SJSA1 (cell line): ENCODE results near the gene RHOJ. TPM values are rescaled to one million over a fixed set of nuclear protein-coding genes. Genes with fewer than 3 reads are reported as not detected.

Source experiments
- DNase-seq, 2 experiments: peaks; one replicate each; pipeline ENCODE4 v3.0.0-alpha.2; 2015 to 2020; ENCODE audit warnings: low spot score in 2 of 2, low read depth in 1 of 2
- H3K27ac ChIP-seq: fragments of 250-450 bp; sonication (Bioruptor Pico); 2 replicates; pipeline ENCODE4 v1.5.1; 2020; ENCODE audit warnings: mild to moderate bottlenecking, moderate library complexity
- H3K27me3 ChIP-seq: fragments of 250-450 bp; sonication (Bioruptor Pico); replicated peaks from 2 replicates; pipeline ENCODE4 v1.5.1; 2020; ENCODE audit warnings: mild to moderate bottlenecking, moderate library complexity
- H3K36me3 ChIP-seq: fragments of 250-450 bp; sonication (Bioruptor Pico); 2 replicates; pipeline ENCODE4 v1.5.1; 2020; ENCODE audit warnings: mild to moderate bottlenecking
- H3K4me1 ChIP-seq: fragments of 250-450 bp; sonication (Bioruptor Pico); replicated peaks from 2 replicates; pipeline ENCODE4 v1.6.1; 2021; ENCODE audit warnings: mild to moderate bottlenecking
- H3K4me3 ChIP-seq: fragments of 250-450 bp; sonication (Bioruptor Pico); 2 replicates; pipeline ENCODE4 v1.5.1; 2020; ENCODE audit warnings: mild to moderate bottlenecking
- H3K9me3 ChIP-seq: fragments of 250-450 bp; sonication (Bioruptor Pico); replicated peaks from 2 replicates; pipeline ENCODE4 v1.5.1; 2020; ENCODE audit warnings: mild to moderate bottlenecking
- total RNA-seq: library from RNA; depleted of rRNA; stranded (reverse); fragments of >200 nt; shearing (Covaris generic); gene quantifications from 2 replicates; pipeline ENCODE4 v1.2.3, GENCODE V29; 2014

RHOJ gene
- total RNA-seq, 1 experiment from 2014 or later = 0.32 TPM

DNA sequence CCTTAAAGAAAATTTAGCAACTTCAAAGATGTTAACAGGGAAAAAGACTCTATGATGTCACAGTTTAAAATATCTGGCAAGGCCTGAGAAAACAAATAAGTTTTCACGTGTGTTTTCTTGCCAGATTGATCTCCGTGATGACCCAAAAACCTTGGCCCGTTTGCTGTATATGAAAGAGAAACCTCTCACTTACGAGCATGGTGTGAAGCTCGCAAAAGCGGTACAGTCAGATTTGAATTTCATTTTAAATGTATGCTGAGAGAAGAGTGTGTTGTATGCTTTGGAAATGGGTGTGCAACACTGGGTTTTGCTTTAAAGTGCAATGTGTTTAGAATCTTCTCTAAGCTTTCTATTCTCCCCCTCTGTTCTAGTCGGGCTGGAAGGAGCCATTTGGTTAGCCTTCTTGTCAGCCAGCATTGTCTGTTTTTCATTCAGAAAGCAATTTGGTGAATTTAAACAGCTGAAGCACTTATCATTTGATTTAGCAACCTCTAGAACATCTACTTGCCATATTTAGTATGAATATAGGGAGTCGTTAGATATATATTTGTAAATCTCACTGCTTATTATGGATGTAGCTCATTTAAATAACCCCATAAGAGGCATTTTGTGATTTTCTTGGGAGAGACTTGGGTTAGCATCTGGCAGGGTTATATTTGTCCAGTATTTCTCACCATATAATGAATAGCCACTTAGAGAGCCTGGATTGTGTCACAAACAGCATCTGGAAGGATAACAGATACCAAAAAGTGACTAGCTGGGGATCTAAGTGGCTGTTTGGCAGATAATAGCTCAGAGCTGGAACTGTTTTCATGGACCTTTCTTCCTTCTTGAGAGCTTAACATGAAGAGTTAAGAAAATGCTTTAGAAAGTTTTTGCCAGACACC is 79.0 kb downstream of the RHOJ start:
- Histone ChIP-seq H3K27ac (no peak overlapping the region), H3K4me3 (no peak overlapping the region), H3K9me3 (no peaks in the 10 kb centered on the region), H3K4me1 (no peaks in the 10 kb centered on the region), H3K27me3 (no peaks in the 10 kb centered on the region), H3K36me3 (no peaks in the 10 kb centered on the region)
- no peak for DNase-seq

DNA sequence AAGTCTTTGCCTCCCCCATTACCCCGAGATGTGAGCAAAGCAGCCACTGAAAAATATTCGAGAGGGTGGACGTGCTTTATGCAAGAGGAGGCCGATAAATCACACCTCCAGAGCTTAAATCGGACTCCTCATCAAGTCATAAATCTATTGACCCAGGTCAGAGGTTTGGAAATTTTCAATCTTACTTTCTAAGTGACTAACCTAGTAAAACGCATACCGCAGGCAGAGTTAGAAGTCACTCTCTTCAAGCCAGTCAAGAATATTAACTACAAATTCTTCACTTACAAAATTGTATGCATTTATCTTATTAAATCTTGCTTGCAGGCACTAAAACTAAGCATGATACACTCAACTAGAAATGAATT is 79.6 kb downstream of the RHOJ start:
- no peak overlapping the region for H3K4me3 ChIP-seq
- H3K9me3 ChIP-seq = no peaks in the 10 kb centered on the region
- H3K4me1 ChIP-seq = no peaks in the 10 kb centered on the region
- no peaks in the 10 kb centered on the region for H3K36me3 ChIP-seq
- H3K27ac ChIP-seq = no peak overlapping the region
- no peak for DNase-seq
- no peaks in the 10 kb centered on the region for H3K27me3 ChIP-seq

DNA sequence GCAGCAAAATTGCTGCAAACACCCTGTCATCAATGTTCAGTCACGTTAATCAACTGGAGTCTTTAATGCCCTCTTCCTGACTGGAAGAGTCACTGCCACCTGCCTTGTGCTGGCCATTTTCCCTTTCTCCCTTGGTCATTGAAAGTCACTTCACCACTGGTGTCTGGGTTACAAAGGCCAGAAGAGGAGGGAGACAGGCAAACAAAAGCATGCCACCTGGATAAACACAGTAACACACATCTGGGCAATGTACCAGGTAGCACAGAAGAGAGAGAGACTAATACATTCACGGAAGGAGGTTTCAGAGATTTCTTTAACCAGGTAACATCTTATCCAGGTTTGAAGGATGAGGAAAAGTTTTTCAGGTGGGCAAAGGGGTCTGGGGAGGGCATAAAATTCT is 81.8 kb downstream of the RHOJ start:
- no peaks in the 10 kb centered on the region for H3K36me3 ChIP-seq
- H3K27me3 ChIP-seq = no peaks in the 10 kb centered on the region
- H3K9me3 ChIP-seq = no peaks in the 10 kb centered on the region
- no peak overlapping the region for H3K27ac ChIP-seq
- no peak for DNase-seq
- no peak overlapping the region for H3K4me3 ChIP-seq
- H3K4me1 ChIP-seq = no peaks in the 10 kb centered on the region

GRCh38 chr14:63287666-63288483 is 83.6 kb downstream of the RHOJ start:
- no peak overlapping the region for H3K27ac ChIP-seq
- no peaks in the 10 kb centered on the region for H3K9me3 ChIP-seq
- DNase-seq = no peak
- H3K4me1 ChIP-seq = no peaks in the 10 kb centered on the region
- no peaks in the 10 kb centered on the region for H3K36me3 ChIP-seq
- no peak overlapping the region for H3K4me3 ChIP-seq
- no peaks in the 10 kb centered on the region for H3K27me3 ChIP-seq

DNA sequence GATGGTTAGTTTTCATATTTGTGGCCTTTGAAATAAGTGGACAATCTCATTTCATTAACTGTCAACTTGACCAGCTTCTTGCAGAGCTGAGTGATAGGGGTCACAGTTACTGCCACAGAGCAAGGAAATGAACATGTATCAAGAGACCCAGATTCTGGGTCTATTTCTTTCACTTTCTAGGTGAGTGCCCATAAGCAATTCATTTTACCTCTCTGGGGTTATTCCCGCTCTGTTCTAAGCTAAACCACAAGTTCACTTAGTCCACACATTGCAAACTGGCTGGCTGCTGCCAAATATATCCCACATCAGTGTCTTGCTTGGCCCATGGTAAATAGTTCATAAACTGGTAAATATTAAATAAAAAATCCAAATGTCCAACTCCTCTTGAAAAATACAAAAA is 84.6 kb downstream of the RHOJ start:
- H3K36me3 ChIP-seq = no peaks in the 10 kb centered on the region
- H3K4me1 ChIP-seq = no peaks in the 10 kb centered on the region
- H3K4me3 ChIP-seq = no peak overlapping the region
- no peaks in the 10 kb centered on the region for H3K27me3 ChIP-seq
- H3K9me3 ChIP-seq = no peaks in the 10 kb centered on the region
- no peak overlapping the region for H3K27ac ChIP-seq
- DNase-seq = no peak

GRCh38 chr14:63290741-63291430 is 86.6 kb downstream of the RHOJ start:
- DNase-seq = no peak
- Histone ChIP-seq H3K9me3 (no peaks in the 10 kb centered on the region), H3K27me3 (no peaks in the 10 kb centered on the region), H3K36me3 (no peaks in the 10 kb centered on the region), H3K27ac (no peak overlapping the region), H3K4me1 (no peaks in the 10 kb centered on the region), H3K4me3 (no peak overlapping the region)

GRCh38 chr14:63292805-63293204 is 88.6 kb downstream of the RHOJ start:
- no peaks in the 10 kb centered on the region for H3K9me3 ChIP-seq
- DNase-seq = no peak
- no peaks in the 10 kb centered on the region for H3K27me3 ChIP-seq
- no peaks in the 10 kb centered on the region for H3K36me3 ChIP-seq
- no peak overlapping the region for H3K4me3 ChIP-seq
- H3K27ac ChIP-seq = no peak overlapping the region
- H3K4me1 ChIP-seq = no peaks in the 10 kb centered on the region

DNA sequence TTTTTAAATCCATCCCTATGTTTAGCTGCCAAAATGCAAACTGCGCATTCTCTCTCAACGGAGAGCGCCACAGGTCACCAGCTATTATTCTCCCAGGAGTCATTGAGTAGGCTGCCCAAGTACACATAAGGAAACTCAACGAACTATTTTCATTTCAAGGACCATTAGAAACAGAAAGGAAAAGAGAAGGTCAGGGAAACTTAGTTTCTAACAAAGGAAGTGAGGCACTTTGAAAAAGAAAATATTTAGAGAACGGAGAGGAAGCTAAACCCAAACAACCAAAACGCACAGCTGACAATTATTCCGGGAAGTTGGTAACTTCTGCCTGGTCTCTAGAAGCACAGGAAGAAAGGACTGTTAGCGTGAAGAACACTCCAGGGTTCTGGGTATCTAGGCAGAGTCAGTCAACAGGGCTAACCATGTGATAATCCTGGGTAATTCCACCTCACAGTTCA is 91.0 kb downstream of the RHOJ start:
- H3K4me1 ChIP-seq = no peaks in the 10 kb centered on the region
- no peak overlapping the region for H3K27ac ChIP-seq
- H3K9me3 ChIP-seq = no peaks in the 10 kb centered on the region
- no peaks in the 10 kb centered on the region for H3K36me3 ChIP-seq
- no peak overlapping the region for H3K4me3 ChIP-seq
- H3K27me3 ChIP-seq = no peaks in the 10 kb centered on the region
- DNase-seq = no peak

- DNase-seq = no peak
- Histone ChIP-seq H3K4me1 (no peaks in the 10 kb centered on the region), H3K4me3 (no peak overlapping the region), H3K9me3 (no peaks in the 10 kb centered on the region), H3K27ac (no peak overlapping the region), H3K36me3 (no peaks in the 10 kb centered on the region), H3K27me3 (no peaks in the 10 kb centered on the region)
These were observed 91.9 kb downstream of the RHOJ start for GRCh38 chr14:63296060-63296563.

DNA sequence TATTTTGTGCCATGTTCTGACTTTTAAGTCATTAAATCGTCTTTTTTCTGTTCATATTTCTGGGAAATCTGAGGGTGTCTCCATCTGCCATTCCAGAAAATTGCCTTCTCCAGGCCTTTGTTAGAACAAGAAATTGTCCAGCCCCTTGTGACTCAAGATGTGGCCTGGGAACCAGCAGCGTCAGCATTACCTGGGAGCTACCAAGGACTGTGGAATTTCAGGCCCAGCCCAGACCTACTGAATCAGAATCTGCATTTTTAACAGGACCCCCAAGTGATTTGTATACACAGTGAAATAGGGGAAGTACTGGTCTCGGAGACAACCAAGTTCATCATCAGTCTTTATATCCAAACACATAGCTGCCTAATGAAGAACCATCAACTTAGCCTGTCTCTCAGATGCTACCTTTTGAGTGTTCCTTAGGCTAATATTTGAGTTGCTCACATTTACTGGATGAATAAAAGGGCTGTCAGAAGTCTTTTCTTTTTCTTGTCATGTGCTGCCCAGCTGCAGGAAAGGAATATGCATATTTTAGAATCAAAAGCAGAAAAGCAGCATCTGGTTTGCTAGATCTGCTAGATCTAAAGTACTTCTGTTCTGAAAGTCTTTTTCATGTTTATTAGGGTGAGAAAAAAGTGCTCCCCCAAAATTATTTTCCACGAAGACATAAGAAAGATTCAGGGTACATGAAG is 93.3 kb downstream of the RHOJ start:
- H3K4me3 ChIP-seq = no peak overlapping the region
- no peaks in the 10 kb centered on the region for H3K9me3 ChIP-seq
- H3K27ac ChIP-seq = no peak overlapping the region
- no peaks in the 10 kb centered on the region for H3K27me3 ChIP-seq
- no peaks in the 10 kb centered on the region for H3K4me1 ChIP-seq
- no peak for DNase-seq
- H3K36me3 ChIP-seq = no peaks in the 10 kb centered on the region

DNA sequence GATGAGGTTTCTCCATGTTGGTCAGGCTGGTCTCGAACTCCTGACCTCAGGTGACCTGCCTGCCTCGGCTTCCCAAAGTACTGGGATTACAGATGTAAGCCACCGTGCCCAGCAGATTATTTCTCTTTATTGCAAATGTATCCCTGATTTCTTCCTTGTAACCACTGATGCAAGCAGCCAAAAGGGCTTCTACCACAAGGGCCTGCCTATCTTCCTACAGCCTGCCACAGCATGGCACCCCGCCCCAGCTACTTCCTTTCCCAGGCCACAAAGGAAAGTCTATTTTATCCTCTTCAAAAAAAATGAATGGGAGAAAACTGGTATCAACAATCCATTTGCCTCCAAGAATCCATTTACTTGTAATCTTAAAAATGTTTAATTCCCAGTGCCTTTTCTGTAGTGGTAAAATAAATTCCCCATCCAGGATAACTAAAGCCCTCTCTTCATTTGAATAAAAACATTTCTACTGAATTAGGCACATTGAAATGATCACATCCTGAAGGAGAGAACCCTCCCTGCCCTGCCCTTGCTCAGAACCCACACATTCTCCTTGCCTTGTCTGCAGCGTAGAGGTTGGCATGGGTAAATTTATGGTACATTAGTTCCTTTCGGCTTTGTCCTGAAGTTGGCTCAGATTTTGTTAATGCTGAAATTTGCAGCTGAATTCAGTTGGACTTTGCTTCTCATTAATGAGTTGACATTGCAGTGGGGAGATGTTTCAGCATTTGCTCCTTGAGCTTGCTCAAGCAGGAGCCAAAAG is 95.3 kb downstream of the RHOJ start:
- no peaks in the 10 kb centered on the region for H3K36me3 ChIP-seq
- no peaks in the 10 kb centered on the region for H3K27me3 ChIP-seq

DNA sequence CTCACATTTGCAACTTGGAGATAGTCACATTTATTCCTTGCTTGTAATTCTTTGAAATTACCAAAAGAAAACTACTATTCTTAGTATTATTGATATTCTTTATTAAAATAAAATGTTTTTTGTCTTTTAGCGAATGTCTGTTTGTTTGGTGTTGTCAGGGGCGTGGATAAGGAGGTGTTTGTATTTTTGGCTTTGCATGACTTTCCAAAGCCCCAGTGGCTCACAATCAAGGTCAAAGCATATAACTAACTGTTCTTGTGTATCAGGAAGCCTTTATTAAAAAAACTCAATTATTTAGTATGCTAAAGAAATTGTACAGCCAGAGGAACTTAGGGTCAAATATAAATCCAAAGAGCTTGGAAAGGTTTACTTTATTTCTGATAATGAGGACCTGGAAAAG is 96.6 kb downstream of the RHOJ start:
- Histone ChIP-seq H3K4me1 (no peaks in the 10 kb centered on the region), H3K27ac (no peak overlapping the region)

More for the DNA sequence above, 95.3 kb downstream of the RHOJ start:
- no peak overlapping the region for H3K4me3 ChIP-seq
- no peak for DNase-seq
- H3K4me1 ChIP-seq = no peaks in the 10 kb centered on the region
- no peak overlapping the region for H3K27ac ChIP-seq
- H3K9me3 ChIP-seq = no peaks in the 10 kb centered on the region

More for the DNA sequence above, 96.6 kb downstream of the RHOJ start:
- H3K27me3 ChIP-seq = no peaks in the 10 kb centered on the region
- no peaks in the 10 kb centered on the region for H3K9me3 ChIP-seq
- DNase-seq = no peak
- H3K36me3 ChIP-seq = no peaks in the 10 kb centered on the region
- H3K4me3 ChIP-seq = no peak overlapping the region
